ENCODE data around the gene KCNG2.

The KCNG2 gene

DNA sequence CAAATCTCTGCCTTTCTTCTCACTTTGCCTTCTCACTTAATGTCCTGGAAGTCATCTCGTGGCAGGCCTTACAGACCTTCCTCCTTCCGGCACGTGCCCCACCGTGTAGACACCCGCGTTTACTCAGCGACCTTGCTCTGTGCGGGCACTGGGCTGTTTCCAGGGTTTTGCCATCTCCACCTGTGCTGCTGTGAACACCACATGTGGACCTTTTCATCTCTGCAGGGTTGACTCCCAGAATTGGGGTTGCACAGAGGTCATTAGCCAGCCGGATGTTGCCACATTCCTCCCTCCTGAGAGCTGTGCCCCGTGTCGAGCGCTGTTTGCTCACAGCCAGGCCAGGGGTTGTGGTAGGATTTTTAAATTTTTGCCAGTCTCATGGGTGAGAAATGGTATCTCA, 25.4 kb downstream of the KCNG2 start:
- Mint-ChIP-seq H3K36me3 (peaks cover 0 to 3% of the 10 kb centered on the region in 2 donors), H3K4me1 (peaks cover 34 to 64% of the 10 kb centered on the region in 2 donors), H3K4me3 (no peak overlapping the region), H3K9me3 (peaks cover 0 to 5% of the 10 kb centered on the region in 2 donors), H3K27ac (no peak overlapping the region), H3K27me3 (no peaks in the 10 kb centered on the region)
- ATAC-seq (replicated peaks) (no peak), DNase-seq (no peak)

GRCh38 chr18:79825913-79826312, 28.2 kb downstream of the KCNG2 start:
- Mint-ChIP-seq H3K9me3 (no peaks in the 10 kb centered on the region), H3K36me3 (peaks cover 0 to 3% of the 10 kb centered on the region in 2 donors), H3K27me3 (no peaks in the 10 kb centered on the region), H3K27ac (peak overlapping the region; percentile 42), H3K4me1 (peaks cover 18 to 36% of the 10 kb centered on the region in 2 donors), H3K4me3 (peak overlapping the region; percentile 53 to 68)
- no peak for DNase-seq
- no peak for ATAC-seq (replicated peaks)

GRCh38 chr18:79826966-79827365, 29.2 kb downstream of the KCNG2 start:
- peak; percentile 68 to 74 for ATAC-seq (replicated peaks)
- Mint-ChIP-seq H3K4me3 (peak overlapping the region in 1 of 2 donors; percentile 20), H3K36me3 (peaks cover 0 to 3% of the 10 kb centered on the region in 2 donors), H3K4me1 (peaks cover 17 to 33% of the 10 kb centered on the region in 2 donors), H3K27ac (peak overlapping the region; percentile 74), H3K27me3 (peaks cover under 1 to 2% of the 10 kb centered on the region in 2 donors), H3K9me3 (no peaks in the 10 kb centered on the region)
- DNase-seq: peak; percentile 17

GRCh38 chr18:79828258-79828657, 30.5 kb downstream of the KCNG2 start:
- H3K4me3 Mint-ChIP-seq: no peak overlapping the region
- no peak overlapping the region for H3K27ac Mint-ChIP-seq
- H3K4me1 Mint-ChIP-seq: peaks cover 15 to 24% of the 10 kb centered on the region in 2 donors
- H3K27me3 Mint-ChIP-seq: peaks cover 7 to 9% of the 10 kb centered on the region in 2 donors
- no peaks in the 10 kb centered on the region for H3K9me3 Mint-ChIP-seq
- no peak for DNase-seq
- peaks cover 0 to 3% of the 10 kb centered on the region in 2 donors for H3K36me3 Mint-ChIP-seq
- no peak for ATAC-seq (replicated peaks)

- H3K27me3 Mint-ChIP-seq: peaks cover 11 to 18% of the 10 kb centered on the region in 2 donors
- H3K36me3 Mint-ChIP-seq: peaks cover 0 to 3% of the 10 kb centered on the region in 2 donors
Observed at GRCh38 chr18:79829136-79829854, 31.6 kb downstream of the KCNG2 start.

DNA sequence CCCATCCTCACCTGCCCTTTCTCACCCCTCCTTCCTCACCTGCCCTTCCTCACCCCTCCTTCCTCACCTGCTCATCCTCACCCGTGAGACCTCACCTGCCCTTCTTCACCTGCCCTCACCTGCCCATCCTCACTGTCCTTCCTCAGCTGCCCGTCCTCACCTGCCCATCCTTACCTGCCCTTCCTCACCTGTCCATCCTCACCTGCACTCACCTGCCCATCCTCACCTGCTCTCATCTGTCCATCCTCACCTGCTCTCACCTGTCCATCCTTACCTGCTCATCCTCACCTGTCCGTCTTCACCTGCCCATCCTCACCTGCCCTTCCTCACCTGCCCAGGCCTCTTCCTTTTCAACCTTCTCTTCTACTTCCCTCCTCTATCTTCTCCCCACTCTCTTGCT, 34.4 kb downstream of the KCNG2 start:
- peaks cover 0 to 10% of the 10 kb centered on the region in 2 donors for H3K36me3 Mint-ChIP-seq
- peaks cover under 1% of the 10 kb centered on the region in 2 donors for H3K4me1 Mint-ChIP-seq
- DNase-seq (no peak), ATAC-seq (replicated peaks) (no peak)
- H3K9me3 Mint-ChIP-seq: peaks cover 17% of the 10 kb centered on the region in 2 donors
- no peak overlapping the region for H3K4me3 Mint-ChIP-seq
- peaks cover 22 to 41% of the 10 kb centered on the region in 2 donors for H3K27me3 Mint-ChIP-seq
- no peak overlapping the region for H3K27ac Mint-ChIP-seq

More at GRCh38 chr18:79829136-79829854, 31.6 kb downstream of the KCNG2 start:
- Mint-ChIP-seq H3K27ac (no peak overlapping the region), H3K4me3 (no peak overlapping the region), H3K9me3 (no peaks in the 10 kb centered on the region), H3K4me1 (peaks cover 15 to 24% of the 10 kb centered on the region in 2 donors)
- DNase-seq (no peak), ATAC-seq (replicated peaks) (no peak)

DNA sequence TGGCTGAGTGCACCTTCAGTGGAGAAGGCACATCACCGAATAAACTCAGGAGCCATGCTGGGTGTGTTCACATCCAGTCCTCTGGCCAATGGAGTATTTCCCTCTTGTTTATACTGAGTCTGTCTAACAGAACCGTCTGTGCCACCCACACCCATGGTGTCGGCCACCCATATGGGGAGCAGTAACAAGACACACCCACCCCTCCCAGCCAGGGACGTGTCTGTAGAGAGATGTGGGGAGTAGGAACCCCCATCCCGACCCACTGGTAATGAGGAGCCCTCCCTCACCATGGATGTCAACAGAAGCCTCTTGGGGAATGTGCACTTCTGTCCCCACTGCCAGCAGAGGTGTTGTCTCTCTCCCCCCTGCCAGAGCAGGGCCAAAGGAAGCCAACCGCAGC, 37.1 kb downstream of the KCNG2 start:
- no peak overlapping the region for H3K27ac Mint-ChIP-seq
- H3K4me1 Mint-ChIP-seq: no peaks in the 10 kb centered on the region
- ATAC-seq (replicated peaks) (no peak), DNase-seq (no peak)
- peaks cover 17 to 19% of the 10 kb centered on the region in 2 donors for H3K9me3 Mint-ChIP-seq
- peaks cover 0 to 10% of the 10 kb centered on the region in 2 donors for H3K36me3 Mint-ChIP-seq
- no peak overlapping the region for H3K4me3 Mint-ChIP-seq
- H3K27me3 Mint-ChIP-seq: peaks cover 30 to 50% of the 10 kb centered on the region in 2 donors

DNA sequence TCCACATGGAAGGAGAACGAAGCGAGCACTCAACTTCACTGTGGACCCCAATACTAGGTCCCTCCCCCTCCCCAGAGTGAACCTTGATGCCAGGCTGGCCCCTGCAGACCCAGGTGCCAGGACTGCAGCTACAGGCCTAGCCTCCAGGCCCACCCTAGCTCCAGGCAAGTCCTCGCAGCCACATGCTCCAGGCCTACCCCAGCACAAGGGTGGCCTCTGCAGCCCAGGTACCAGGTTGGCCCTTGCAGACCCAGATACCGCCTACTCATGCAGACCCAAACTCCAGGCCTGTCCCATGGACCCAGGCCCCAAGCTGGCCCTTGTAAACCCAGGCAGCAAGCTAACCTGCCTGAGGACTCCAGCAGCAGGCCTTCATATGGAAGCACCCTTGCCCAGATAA, 44.2 kb downstream of the KCNG2 start:
- DNase-seq: no peak
- H3K36me3 Mint-ChIP-seq: peaks cover 0 to 6% of the 10 kb centered on the region in 2 donors
- no peak overlapping the region for H3K27ac Mint-ChIP-seq
- peaks cover 7 to 11% of the 10 kb centered on the region in 2 donors for H3K9me3 Mint-ChIP-seq
- no peak for ATAC-seq (replicated peaks)
- peaks cover 4 to 12% of the 10 kb centered on the region in 2 donors for H3K4me1 Mint-ChIP-seq
- H3K27me3 Mint-ChIP-seq: peaks cover 7 to 12% of the 10 kb centered on the region in 2 donors
- no peak overlapping the region for H3K4me3 Mint-ChIP-seq

DNA sequence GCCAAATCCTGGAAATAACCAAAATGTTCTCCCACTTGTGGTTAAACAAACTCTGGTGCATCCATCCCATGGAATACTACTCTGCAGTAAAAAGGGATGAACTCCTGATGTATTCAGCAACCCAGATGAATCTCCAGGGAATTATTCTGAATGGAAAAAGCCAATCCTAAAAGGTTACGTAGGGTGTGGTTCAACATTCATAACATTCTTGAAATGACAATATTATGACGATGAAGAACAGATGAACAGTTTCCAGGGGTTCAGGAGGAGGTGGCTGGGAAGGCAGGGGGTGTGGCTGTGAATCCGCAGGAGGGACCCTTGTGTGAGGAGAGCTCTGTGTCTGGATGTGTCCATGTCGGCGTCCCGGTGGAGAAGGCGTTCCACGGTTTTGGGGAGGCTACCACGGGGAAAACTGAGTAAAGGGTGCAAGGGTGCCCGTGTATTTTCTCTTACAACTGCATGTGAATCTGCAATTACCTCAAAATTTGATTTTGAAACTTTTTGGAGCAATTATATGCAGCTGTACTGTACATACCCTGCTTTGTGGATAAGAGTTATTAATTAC, 47.3 kb downstream of the KCNG2 start:
- DNase-seq (no peak), ATAC-seq (replicated peaks) (no peak)
- Mint-ChIP-seq H3K36me3 (peaks cover 0 to 6% of the 10 kb centered on the region in 2 donors), H3K9me3 (peaks cover 7 to 9% of the 10 kb centered on the region in 2 donors), H3K4me1 (peaks cover 4 to 12% of the 10 kb centered on the region in 2 donors), H3K27me3 (no peaks in the 10 kb centered on the region), H3K4me3 (no peak overlapping the region), H3K27ac (no peak overlapping the region)

- Mint-ChIP-seq H3K4me1 (peaks cover 4 to 12% of the 10 kb centered on the region in 2 donors), H3K27ac (no peak overlapping the region), H3K9me3 (peaks cover 7 to 9% of the 10 kb centered on the region in 2 donors), H3K4me3 (no peak overlapping the region), H3K36me3 (peaks cover 0 to 6% of the 10 kb centered on the region in 2 donors), H3K27me3 (no peaks in the 10 kb centered on the region)
- ATAC-seq (replicated peaks) (no peak), DNase-seq (no peak)
Observed at GRCh38 chr18:79846936-79847557, 49.3 kb downstream of the KCNG2 start.

DNA sequence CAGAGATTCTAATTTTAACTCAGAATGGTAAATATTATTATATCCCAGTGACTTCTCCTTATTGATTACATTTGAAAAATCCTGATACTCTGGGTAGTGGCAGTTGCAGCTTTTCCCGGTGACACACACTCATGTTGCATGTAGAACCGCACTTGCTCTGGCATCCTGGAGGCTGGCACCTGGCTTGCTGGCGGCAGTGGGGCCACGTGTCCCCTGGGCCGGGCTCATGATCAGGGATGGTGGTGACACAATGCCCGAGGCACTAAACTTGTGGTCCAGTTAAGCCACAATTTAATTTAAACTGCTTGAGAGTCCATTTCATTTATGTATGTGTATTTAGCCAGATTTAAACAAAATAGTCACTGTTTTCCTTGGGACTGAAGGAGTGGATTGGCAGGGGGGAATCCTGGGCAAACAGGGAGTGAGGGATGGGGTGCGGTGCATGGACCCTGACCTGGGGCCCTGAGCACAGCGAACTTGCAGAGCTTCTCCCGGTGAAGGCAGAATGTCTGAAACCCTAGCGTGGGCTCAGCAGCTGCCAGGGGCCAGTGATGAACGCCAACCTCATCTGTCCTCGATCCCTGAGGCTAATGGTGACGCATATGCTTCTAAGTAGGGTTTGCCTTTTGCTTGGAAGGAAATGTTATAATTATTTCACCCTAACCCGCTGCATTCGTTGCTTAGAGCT, 50.0 kb downstream of the KCNG2 start:
- ATAC-seq (replicated peaks): no peak
- no peak overlapping the region for H3K4me3 Mint-ChIP-seq
- H3K27me3 Mint-ChIP-seq: no peaks in the 10 kb centered on the region
- H3K36me3 Mint-ChIP-seq: peaks cover 0 to under 1% of the 10 kb centered on the region in 2 donors
- DNase-seq: no peak
- peaks cover 4 to 12% of the 10 kb centered on the region in 2 donors for H3K4me1 Mint-ChIP-seq
- H3K27ac Mint-ChIP-seq: no peak overlapping the region
- peaks cover 1 to 4% of the 10 kb centered on the region in 2 donors for H3K9me3 Mint-ChIP-seq

DNA sequence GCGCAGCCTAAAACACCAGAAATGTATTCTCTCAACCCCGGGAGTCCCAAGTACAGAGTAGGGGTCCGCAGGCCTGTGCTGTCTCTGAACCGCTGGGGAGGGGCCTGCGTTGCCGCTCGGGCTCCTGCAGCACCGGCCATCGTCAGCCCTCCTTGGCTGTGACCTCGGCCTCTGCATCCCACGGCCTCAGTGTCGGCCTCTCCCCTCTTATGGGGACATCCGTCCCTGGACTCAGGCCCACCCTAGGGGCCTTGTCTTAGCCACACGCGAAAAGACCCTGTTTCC, 50.5 kb downstream of the KCNG2 start:
- ATAC-seq (replicated peaks): no peak
- peaks cover 4% of the 10 kb centered on the region in 2 donors for H3K27me3 Mint-ChIP-seq
- H3K9me3 Mint-ChIP-seq: peaks cover 0 to 3% of the 10 kb centered on the region in 2 donors
- peaks cover 4 to 17% of the 10 kb centered on the region in 2 donors for H3K4me1 Mint-ChIP-seq
- no peak for DNase-seq
- H3K4me3 Mint-ChIP-seq: no peak overlapping the region
- no peaks in the 10 kb centered on the region for H3K36me3 Mint-ChIP-seq
- no peak overlapping the region for H3K27ac Mint-ChIP-seq

DNA sequence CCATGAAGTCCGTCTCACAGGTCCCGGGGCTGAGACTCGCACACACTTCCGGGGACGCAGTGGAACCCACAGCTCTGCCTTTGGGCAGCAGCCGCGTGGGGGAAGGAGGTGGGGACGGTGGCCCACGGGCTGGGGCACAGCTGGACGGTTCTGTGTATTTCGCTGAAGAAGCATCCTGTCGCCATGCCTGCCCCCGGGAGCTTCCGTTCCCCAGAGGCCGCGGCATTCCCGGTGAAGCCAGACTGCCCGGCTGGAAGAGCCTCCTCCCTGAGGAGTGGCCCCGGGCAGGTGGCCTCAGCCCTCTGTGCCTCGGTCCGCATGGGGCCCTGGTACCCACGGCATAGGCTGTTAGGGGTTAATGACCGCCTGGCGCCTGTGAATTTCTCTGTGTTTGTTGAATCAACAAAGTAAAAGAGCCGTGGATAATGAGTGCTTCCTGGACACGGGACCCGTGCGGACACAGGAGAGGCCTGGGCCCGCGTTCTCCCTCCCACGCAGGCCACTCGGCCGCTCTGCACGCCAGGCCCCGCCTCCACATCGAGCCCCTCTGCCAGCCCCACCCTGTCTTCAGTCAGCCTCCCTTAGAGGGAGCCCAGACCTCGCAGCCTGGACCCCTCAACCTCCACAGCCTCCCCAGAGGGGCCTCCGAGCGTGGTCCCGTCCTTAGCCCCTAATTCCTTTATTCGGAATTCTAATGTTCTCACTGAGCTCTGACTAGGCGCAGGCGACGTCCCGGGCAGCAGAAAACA, 51.0 kb downstream of the KCNG2 start:
- no peak overlapping the region for H3K4me3 Mint-ChIP-seq

More for the DNA sequence above, 51.0 kb downstream of the KCNG2 start:
- Mint-ChIP-seq H3K27me3 (peaks cover 6 to 8% of the 10 kb centered on the region in 2 donors), H3K36me3 (no peaks in the 10 kb centered on the region), H3K4me1 (peaks cover 3 to 16% of the 10 kb centered on the region in 2 donors), H3K27ac (no peak overlapping the region), H3K9me3 (peaks cover 0 to 2% of the 10 kb centered on the region in 2 donors)
- DNase-seq (no peak), ATAC-seq (replicated peaks) (no peak)
